Measurements from ENCODE around the gene ITCH. TPM values are rescaled to one million over a fixed set of nuclear protein-coding genes. Genes with fewer than 3 reads are reported as not detected.
"Not testable (repeated sequence)": the region's sequence is repeated elsewhere in the genome, so short reads cannot be mapped to it uniquely, and the experiment has no call there.

The ITCH gene
- total RNA-seq, 2 donors from 2014 or later = 46.2 to 70.6 TPM

DNA sequence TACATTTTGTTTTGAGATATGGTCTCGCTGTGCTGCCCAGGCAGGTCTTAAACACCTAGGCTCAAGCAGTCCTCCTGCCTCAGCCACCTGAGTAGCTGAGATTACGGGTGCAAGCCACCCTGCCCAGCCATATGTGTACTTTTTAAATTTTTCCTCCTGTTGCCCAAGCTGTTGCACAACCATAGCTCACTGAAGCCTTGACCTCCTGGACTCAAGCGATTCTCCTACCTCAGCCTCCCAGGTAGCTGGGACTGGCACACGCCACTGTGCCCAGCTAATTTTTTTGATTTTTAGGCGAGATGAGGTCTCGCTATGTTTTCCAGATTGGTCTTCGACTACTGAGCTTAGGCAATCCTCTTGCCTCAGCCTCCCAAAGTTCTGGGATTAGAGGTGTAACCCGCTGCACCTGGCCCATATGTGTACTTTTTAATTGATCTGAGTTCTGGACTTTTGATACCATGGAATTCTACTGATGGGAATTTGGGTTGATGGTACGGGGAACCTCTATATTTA, 44.9 kb downstream of the ITCH start:
- Histone ChIP-seq H3K27me3 (replicated peaks; ENCODE audit: insufficient read depth) (no peaks in the 10 kb centered on the region), H3K4me3 (no peak overlapping the region), H3K27ac (no peak overlapping the region), H3K4me1 (ENCODE audit: control insufficient read depth in 1 of 2, low read depth in 2 of 2) (peaks cover 0 to under 1% of the 10 kb centered on the region in 2 donors), H3K9me3 (no peaks in the 10 kb centered on the region), H3K36me3 (no peaks in the 10 kb centered on the region)
- DNase-seq (ENCODE audit: low spot score) (no peak), ATAC-seq (ENCODE audit: insufficient number of reproducible peaks, low FRiP score, low read depth) (no peak)
- TF ChIP-seq, protein P1, sequence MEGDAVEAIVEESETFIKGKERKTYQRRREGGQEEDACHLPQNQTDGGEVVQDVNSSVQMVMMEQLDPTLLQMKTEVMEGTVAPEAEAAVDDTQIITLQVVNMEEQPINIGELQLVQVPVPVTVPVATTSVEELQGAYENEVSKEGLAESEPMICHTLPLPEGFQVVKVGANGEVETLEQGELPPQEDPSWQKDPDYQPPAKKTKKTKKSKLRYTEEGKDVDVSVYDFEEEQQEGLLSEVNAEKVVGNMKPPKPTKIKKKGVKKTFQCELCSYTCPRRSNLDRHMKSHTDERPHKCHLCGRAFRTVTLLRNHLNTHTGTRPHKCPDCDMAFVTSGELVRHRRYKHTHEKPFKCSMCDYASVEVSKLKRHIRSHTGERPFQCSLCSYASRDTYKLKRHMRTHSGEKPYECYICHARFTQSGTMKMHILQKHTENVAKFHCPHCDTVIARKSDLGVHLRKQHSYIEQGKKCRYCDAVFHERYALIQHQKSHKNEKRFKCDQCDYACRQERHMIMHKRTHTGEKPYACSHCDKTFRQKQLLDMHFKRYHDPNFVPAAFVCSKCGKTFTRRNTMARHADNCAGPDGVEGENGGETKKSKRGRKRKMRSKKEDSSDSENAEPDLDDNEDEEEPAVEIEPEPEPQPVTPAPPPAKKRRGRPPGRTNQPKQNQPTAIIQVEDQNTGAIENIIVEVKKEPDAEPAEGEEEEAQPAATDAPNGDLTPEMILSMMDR (IDR thresholded peaks at IDR 0.05) = no peak

DNA sequence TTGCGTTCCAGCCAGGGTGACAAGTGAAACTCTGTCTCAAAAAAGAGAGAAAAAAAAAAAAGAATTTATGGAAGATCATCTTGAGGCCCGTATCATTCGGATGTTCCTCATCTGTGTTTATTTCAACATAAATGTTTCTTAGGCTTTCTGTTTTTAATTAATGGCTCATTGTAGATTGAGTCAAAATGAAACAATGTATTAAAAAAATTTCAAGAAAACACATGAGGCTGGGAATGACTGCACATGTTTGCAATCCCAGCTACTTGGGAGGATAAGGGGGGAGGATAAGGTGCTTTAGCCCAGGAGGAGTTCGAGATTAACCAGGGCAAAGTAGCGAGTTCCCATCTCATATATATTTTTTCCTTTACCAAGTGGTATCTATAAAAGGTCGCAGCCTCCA, 47.3 kb downstream of the ITCH start:
- no peak overlapping the region for H3K27ac ChIP-seq
- H3K4me1 ChIP-seq (ENCODE audit: control insufficient read depth in 1 of 2, low read depth in 2 of 2) = peaks cover 2 to 9% of the 10 kb centered on the region in 2 donors
- no peaks in the 10 kb centered on the region for H3K36me3 ChIP-seq
- ATAC-seq (ENCODE audit: insufficient number of reproducible peaks, low FRiP score, low read depth) (no peak), DNase-seq (ENCODE audit: low spot score) (no peak)
- TF ChIP-seq, protein P1 (IDR thresholded peaks at IDR 0.05) = no peak
- no peaks in the 10 kb centered on the region for H3K27me3 ChIP-seq (replicated peaks; ENCODE audit: insufficient read depth)
- no peaks in the 10 kb centered on the region for H3K9me3 ChIP-seq
- no peak overlapping the region for H3K4me3 ChIP-seq

DNA sequence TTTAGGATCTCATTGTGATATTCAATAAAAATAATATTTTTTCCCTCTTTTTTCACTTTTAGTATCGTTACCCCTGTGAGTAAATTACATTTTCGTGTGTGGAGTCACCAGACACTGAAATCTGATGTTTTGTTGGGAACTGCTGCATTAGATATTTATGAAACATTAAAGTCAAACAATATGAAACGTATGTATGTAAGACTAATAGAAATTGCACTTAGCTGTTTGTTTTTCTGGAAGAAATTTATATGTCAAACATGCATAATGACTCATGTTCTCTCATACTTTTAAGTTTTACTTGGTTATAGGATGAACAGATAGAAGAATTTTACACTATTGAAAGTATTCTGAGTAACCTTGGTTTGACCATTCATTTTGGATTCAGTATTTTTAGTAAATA, 49.4 kb downstream of the ITCH start:
- no peak for DNase-seq (ENCODE audit: low spot score)
- peaks cover 3% of the 10 kb centered on the region for H3K36me3 ChIP-seq
- TF ChIP-seq, protein P1 (IDR thresholded peaks at IDR 0.05) = no peak

DNA sequence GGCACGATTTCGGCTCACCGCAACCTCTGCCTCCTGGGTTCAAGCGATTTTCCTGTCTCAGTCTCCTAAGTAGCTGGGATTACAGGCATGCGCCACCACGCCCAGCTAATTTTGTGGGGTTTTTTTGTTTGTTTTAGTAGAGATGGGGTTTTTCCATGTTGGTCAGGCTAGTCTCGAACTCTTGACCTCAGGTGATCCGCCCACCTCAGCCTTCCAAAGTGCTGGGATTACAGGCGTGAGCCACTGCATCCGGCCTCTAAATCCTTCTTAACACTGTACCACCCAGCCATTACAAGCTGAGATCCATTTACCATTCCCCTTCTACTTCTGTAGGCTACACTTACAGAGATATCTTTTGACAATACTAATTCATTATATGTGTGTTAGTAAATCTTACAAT, 51.5 kb downstream of the ITCH start:
- not testable (repeated sequence) for H3K36me3 ChIP-seq; DNase-seq (ENCODE audit: low spot score); ATAC-seq (ENCODE audit: insufficient number of reproducible peaks, low FRiP score, low read depth); H3K4me3 ChIP-seq; H3K27me3 ChIP-seq (replicated peaks; ENCODE audit: insufficient read depth); H3K27ac ChIP-seq; H3K9me3 ChIP-seq
- H3K4me1 ChIP-seq (ENCODE audit: control insufficient read depth in 1 of 2, low read depth in 2 of 2) = peaks cover 6 to 27% of the 10 kb centered on the region in 2 donors

More for the DNA sequence above, 49.4 kb downstream of the ITCH start:
- no peak overlapping the region for H3K27ac ChIP-seq
- H3K27me3 ChIP-seq (replicated peaks; ENCODE audit: insufficient read depth) = no peaks in the 10 kb centered on the region
- no peaks in the 10 kb centered on the region for H3K9me3 ChIP-seq
- ATAC-seq (ENCODE audit: insufficient number of reproducible peaks, low FRiP score, low read depth) = no peak
- peaks cover 6 to 27% of the 10 kb centered on the region in 2 donors for H3K4me1 ChIP-seq (ENCODE audit: control insufficient read depth in 1 of 2, low read depth in 2 of 2)
- H3K4me3 ChIP-seq = no peak overlapping the region

- H3K9me3 ChIP-seq = no peaks in the 10 kb centered on the region
- H3K4me3 ChIP-seq = no peak overlapping the region
- DNase-seq (ENCODE audit: low spot score) = no peak
- peak overlapping the region in 1 of 2 donors; percentile 32 for H3K27ac ChIP-seq
- ATAC-seq (ENCODE audit: insufficient number of reproducible peaks, low FRiP score, low read depth) = no peak
- TF ChIP-seq, protein P1 (IDR thresholded peaks at IDR 0.05) = no peak
- H3K27me3 ChIP-seq (replicated peaks; ENCODE audit: insufficient read depth) = no peaks in the 10 kb centered on the region
- H3K4me1 ChIP-seq (ENCODE audit: control insufficient read depth in 1 of 2, low read depth in 2 of 2) = peaks cover 6 to 27% of the 10 kb centered on the region in 2 donors
- peaks cover 3% of the 10 kb centered on the region for H3K36me3 ChIP-seq
Measured at GRCh38 chr20:34415079-34415478, 52.0 kb downstream of the ITCH start.

GRCh38 chr20:34420146-34420545, 57.1 kb downstream of the ITCH start:
- ATAC-seq (ENCODE audit: insufficient number of reproducible peaks, low FRiP score, low read depth) (no peak), DNase-seq (ENCODE audit: low spot score) (no peak)
- H3K4me3 ChIP-seq = no peak overlapping the region
- TF ChIP-seq, protein P1 (IDR thresholded peaks at IDR 0.05) = no peak
- no peaks in the 10 kb centered on the region for H3K9me3 ChIP-seq
- no peak overlapping the region for H3K27ac ChIP-seq
- peaks cover 4 to 20% of the 10 kb centered on the region in 2 donors for H3K4me1 ChIP-seq (ENCODE audit: control insufficient read depth in 1 of 2, low read depth in 2 of 2)
- no peaks in the 10 kb centered on the region for H3K27me3 ChIP-seq (replicated peaks; ENCODE audit: insufficient read depth)
- peaks cover 21% of the 10 kb centered on the region for H3K36me3 ChIP-seq

Data from thoracic aorta (tissue), 2 donors.